Stimulated activated naive B cell treated with anti-CD40 and anti-IgM and Interleukin-4, amounts not matched to agents 10 μg/mL and 1 μg/mL and 100 μg/mL, for 72 hours (primary cell): Measurements from ENCODE around the gene BCAR3.

Source experiments
- ATAC-seq, 2 donors: fragments of 150-1000 bp; cut with Tn5 transposase; replicated peaks; 2 replicates each; pipeline ENCODE4 v1.10.0; 2021; ENCODE audit warnings: moderate library complexity in 1 of 2
- DNase-seq: peaks from one replicate; pipeline ENCODE4 v3.0.0; 2021
- H3K27ac Mint-ChIP-seq: one replicate; pipeline ENCODE4 v1.8.0; 2022; ENCODE audit warnings: mild to moderate bottlenecking, mixed read lengths
- H3K27me3 Mint-ChIP-seq, 2 donors: one replicate each; pipeline ENCODE4 v1.8.0; 2022; ENCODE audit warnings: mixed read lengths in 2 of 2
- H3K36me3 Mint-ChIP-seq, 2 donors: one replicate each; pipeline ENCODE4 v1.8.0; 2022; ENCODE audit warnings: mixed read lengths in 2 of 2, mild to moderate bottlenecking in 1 of 2
- H3K4me1 Mint-ChIP-seq, 2 donors: one replicate each; pipeline ENCODE4 v1.8.0; 2022; ENCODE audit warnings: mixed read lengths in 2 of 2, mild to moderate bottlenecking in 1 of 2
- H3K4me3 Mint-ChIP-seq, 2 donors: one replicate each; pipeline ENCODE4 v1.8.0; 2022; ENCODE audit warnings: mild to moderate bottlenecking in 2 of 2, mixed read lengths in 2 of 2, moderate library complexity in 1 of 2
- H3K9me3 Mint-ChIP-seq, 2 donors: one replicate each; pipeline ENCODE4 v1.8.0; 2022; ENCODE audit warnings: mixed read lengths in 2 of 2, mild to moderate bottlenecking in 1 of 2

The BCAR3 gene

GRCh38 chr1:93640656-93641440 lies 40.8 kb downstream of the BCAR3 start:
- ATAC-seq (no peak), DNase-seq (no peak)
- Mint-ChIP-seq H3K4me3 (no peak overlapping the region), H3K9me3 (no peaks in the 10 kb centered on the region), H3K27ac (no peak overlapping the region), H3K4me1 (peaks cover 10 to 13% of the 10 kb centered on the region in 2 donors), H3K27me3 (no peaks in the 10 kb centered on the region), H3K36me3 (peaks cover 69 to 81% of the 10 kb centered on the region in 2 donors)

- ATAC-seq (no peak), DNase-seq (no peak)
- H3K36me3 Mint-ChIP-seq: peaks cover 76 to 83% of the 10 kb centered on the region in 2 donors
These were observed 42.7 kb downstream of the BCAR3 start for GRCh38 chr1:93638981-93639380.

DNA sequence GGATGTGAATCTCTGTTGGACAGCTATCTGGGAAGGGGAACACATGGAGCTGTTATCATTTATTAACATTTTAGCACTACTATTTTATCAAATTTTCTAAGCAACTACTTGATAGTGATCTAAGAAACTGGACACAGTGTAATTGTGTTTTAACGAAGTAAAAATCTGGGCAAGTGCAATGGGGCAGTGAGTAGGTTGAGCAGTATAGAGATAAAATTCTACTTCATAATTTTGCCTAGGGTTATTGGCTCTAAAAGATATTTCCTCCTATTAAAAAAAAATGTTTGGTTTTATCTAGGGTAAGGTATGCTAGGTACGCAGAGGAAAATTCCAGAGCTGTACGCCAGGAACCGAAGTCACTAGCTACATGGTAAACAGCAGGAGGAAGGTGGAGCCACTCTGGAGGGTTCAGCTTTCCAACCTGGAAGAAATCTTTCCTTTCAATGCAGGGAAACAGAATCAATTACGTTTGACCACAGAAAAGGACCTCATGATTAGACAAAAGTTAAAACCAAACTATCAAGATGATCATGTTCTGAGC lies 43.3 kb downstream of the BCAR3 start:
- no peak overlapping the region for H3K4me3 Mint-ChIP-seq
- ATAC-seq: no peak
- H3K27me3 Mint-ChIP-seq: no peaks in the 10 kb centered on the region
- peaks cover under 1 to 9% of the 10 kb centered on the region in 2 donors for H3K4me1 Mint-ChIP-seq
- no peak for DNase-seq
- H3K36me3 Mint-ChIP-seq: peaks cover 71 to 82% of the 10 kb centered on the region in 2 donors
- H3K9me3 Mint-ChIP-seq: no peaks in the 10 kb centered on the region
- H3K27ac Mint-ChIP-seq: no peak overlapping the region

More at GRCh38 chr1:93638981-93639380, 42.7 kb downstream of the BCAR3 start:
- Mint-ChIP-seq H3K4me1 (peaks cover 0 to 11% of the 10 kb centered on the region in 2 donors), H3K4me3 (no peak overlapping the region), H3K9me3 (no peaks in the 10 kb centered on the region), H3K27me3 (no peaks in the 10 kb centered on the region), H3K27ac (no peak overlapping the region)

DNA sequence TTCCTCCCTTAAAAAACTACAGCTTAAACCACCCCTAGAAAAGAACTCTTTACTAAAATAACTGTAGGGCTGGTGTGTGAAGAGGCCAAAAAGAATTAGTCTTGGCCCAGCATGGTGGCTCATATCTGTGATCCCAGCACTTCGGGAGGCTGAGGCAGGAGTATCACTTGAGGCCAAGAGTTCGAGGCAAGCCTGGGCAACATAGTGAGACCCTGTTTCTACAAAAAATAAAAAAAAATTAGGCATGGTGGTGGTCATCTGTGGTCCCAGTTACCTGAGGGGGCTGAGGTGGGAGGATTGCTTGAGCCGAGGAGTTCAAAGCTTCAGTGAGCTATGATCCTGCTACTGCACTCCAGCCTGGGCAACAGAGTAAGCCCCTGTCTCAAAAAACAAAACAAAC lies 44.9 kb downstream of the BCAR3 start:
- peaks cover 67 to 77% of the 10 kb centered on the region in 2 donors for H3K36me3 Mint-ChIP-seq
- H3K27ac Mint-ChIP-seq: no peak overlapping the region
- H3K9me3 Mint-ChIP-seq: no peaks in the 10 kb centered on the region
- no peaks in the 10 kb centered on the region for H3K27me3 Mint-ChIP-seq
- peaks cover 4 to 5% of the 10 kb centered on the region in 2 donors for H3K4me1 Mint-ChIP-seq
- no peak for ATAC-seq
- H3K4me3 Mint-ChIP-seq: no peak overlapping the region
- no peak for DNase-seq

- no peak for ATAC-seq
- Mint-ChIP-seq H3K27ac (no peak overlapping the region), H3K27me3 (no peaks in the 10 kb centered on the region), H3K4me1 (peaks cover 7 to 9% of the 10 kb centered on the region in 2 donors), H3K9me3 (no peaks in the 10 kb centered on the region), H3K4me3 (no peak overlapping the region), H3K36me3 (peaks cover 64 to 77% of the 10 kb centered on the region in 2 donors)
- no peak for DNase-seq
These were observed 45.8 kb downstream of the BCAR3 start for GRCh38 chr1:93635614-93636543.

DNA sequence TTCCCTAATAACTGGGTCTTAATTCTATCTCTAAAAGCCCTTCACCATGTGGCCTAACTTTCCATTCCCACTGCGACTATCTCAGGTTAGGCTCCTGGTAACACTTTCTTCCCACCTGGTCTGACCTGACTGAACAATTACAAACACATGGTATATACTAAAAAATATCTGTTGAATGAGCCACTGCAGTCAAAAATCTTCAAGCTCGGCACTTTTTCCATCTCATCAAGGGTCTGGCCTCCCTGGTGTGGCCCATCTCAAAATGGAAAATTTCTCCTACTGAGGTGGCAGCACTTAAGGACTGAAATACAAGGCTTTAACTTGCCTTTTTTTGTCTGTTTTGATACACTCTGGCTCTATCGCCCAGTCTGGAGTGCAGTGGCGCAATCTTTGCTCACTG lies 48.3 kb downstream of the BCAR3 start:
- Mint-ChIP-seq H3K27ac (no peak overlapping the region), H3K27me3 (no peaks in the 10 kb centered on the region), H3K36me3 (peaks cover 53 to 76% of the 10 kb centered on the region in 2 donors), H3K4me3 (no peak overlapping the region), H3K9me3 (no peaks in the 10 kb centered on the region), H3K4me1 (peaks cover 14 to 22% of the 10 kb centered on the region in 2 donors)
- ATAC-seq (no peak), DNase-seq (no peak)

- Mint-ChIP-seq H3K27me3 (no peaks in the 10 kb centered on the region), H3K9me3 (no peaks in the 10 kb centered on the region), H3K36me3 (peaks cover 43 to 73% of the 10 kb centered on the region in 2 donors), H3K4me1 (peaks cover 15 to 22% of the 10 kb centered on the region in 2 donors), H3K27ac (peak overlapping the region; percentile 11), H3K4me3 (no peak overlapping the region)
- DNase-seq (no peak), ATAC-seq (peak in 1 of 2 donors; percentile 42)
These were observed 49.8 kb downstream of the BCAR3 start for GRCh38 chr1:93631626-93632365.

GRCh38 chr1:93630168-93630567 lies 51.5 kb downstream of the BCAR3 start:
- Mint-ChIP-seq H3K4me3 (no peak overlapping the region), H3K27me3 (no peaks in the 10 kb centered on the region), H3K36me3 (peaks cover 29 to 62% of the 10 kb centered on the region in 2 donors), H3K9me3 (no peaks in the 10 kb centered on the region), H3K4me1 (peaks cover 15 to 22% of the 10 kb centered on the region in 2 donors), H3K27ac (no peak overlapping the region)
- DNase-seq: no peak
- no peak for ATAC-seq

DNA sequence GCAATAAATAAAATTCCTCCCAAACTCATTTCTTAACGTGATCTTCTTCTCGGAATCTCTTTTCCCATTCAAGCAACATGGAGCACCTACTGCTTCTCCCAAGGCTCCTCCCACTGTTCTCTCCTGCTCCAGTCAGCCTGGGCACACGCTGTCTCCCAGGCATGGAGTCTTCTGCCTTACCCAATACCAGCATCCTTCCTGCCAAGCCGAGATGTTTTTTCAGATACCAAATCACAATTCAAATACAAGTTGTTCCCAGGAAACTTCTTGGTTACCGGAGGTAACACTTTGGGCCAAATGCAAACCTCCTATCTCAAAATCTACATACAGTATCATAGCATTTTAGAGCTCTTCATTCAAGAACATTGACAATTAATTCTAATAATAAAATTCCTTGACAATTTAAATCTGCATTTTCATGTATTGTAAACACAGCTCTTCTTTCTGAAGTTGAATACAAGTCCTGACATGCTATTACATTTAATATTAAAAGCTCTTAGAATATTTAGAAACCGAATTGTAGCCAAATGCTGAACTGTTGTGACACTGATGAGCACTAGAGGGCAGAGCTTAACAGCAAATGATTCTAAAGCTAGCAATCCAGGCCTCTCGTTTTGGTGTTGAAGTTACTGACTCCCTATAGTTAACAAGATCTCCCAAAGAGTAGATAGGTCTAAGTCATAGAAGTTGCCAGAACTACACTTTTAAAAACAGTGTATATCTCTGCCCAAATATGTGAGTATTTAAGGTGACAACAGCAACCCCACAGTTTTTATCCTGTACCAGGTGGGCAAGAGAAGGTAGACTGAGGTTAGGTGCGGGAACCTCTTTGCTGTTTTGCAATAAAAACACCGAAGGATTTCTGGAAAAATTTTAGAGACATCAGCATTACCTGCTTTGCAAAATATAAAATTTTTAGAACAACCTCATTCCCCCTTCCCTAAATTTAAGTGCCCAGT lies 52.3 kb downstream of the BCAR3 start:
- no peak overlapping the region for H3K4me3 Mint-ChIP-seq

DNA sequence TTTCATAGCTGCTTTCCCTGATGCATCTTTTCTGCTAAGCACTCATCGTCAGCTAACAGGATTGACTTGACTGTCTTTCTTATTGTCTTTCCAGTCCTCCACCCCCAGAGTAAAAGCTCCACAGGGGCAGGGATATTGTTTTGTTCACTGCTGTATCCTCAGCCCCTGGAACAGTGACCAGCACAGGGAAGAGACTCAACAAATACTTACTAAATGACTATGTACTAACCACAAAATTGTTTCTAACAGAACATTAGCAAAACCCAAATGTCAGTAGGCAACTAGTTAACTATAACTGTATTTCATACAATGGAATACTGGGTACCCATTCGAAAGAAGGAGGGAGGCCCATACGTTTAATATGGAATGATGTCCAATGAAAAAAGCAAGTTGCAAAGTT lies 53.0 kb downstream of the BCAR3 start:
- Mint-ChIP-seq H3K27me3 (no peaks in the 10 kb centered on the region), H3K4me1 (peaks cover 14 to 22% of the 10 kb centered on the region in 2 donors), H3K36me3 (peaks cover 23 to 48% of the 10 kb centered on the region in 2 donors), H3K4me3 (no peak overlapping the region), H3K9me3 (no peaks in the 10 kb centered on the region), H3K27ac (no peak overlapping the region)
- ATAC-seq (no peak), DNase-seq (no peak)

More for the DNA sequence above, 52.3 kb downstream of the BCAR3 start:
- no peak for DNase-seq
- Mint-ChIP-seq H3K36me3 (peaks cover 28 to 55% of the 10 kb centered on the region in 2 donors), H3K27ac (no peak overlapping the region), H3K4me1 (peaks cover 15 to 22% of the 10 kb centered on the region in 2 donors), H3K9me3 (no peaks in the 10 kb centered on the region), H3K27me3 (no peaks in the 10 kb centered on the region)
- peak; percentile 75 to 83 for ATAC-seq

- Mint-ChIP-seq H3K4me3 (no peak overlapping the region), H3K36me3 (peaks cover 27 to 49% of the 10 kb centered on the region in 2 donors), H3K27me3 (no peaks in the 10 kb centered on the region), H3K27ac (no peak overlapping the region), H3K4me1 (peaks cover 17 to 21% of the 10 kb centered on the region in 2 donors), H3K9me3 (no peaks in the 10 kb centered on the region)
- ATAC-seq: no peak
- no peak for DNase-seq
These were observed 55.9 kb downstream of the BCAR3 start for GRCh38 chr1:93625582-93626327.

- Mint-ChIP-seq H3K9me3 (no peaks in the 10 kb centered on the region), H3K27me3 (no peaks in the 10 kb centered on the region), H3K4me1 (peaks cover 22 to 33% of the 10 kb centered on the region in 2 donors), H3K4me3 (no peak overlapping the region), H3K27ac (no peak overlapping the region), H3K36me3 (peaks cover 29 to 50% of the 10 kb centered on the region in 2 donors)
- ATAC-seq: no peak
- DNase-seq: no peak
These were observed 57.8 kb downstream of the BCAR3 start for GRCh38 chr1:93623875-93624274.
